ENCODE results near the gene ITPRIPL1.
"Not testable (repeated sequence)": the region's sequence is repeated elsewhere in the genome, so short reads cannot be mapped to it uniquely, and the experiment has no call there.

The ITPRIPL1 gene

DNA sequence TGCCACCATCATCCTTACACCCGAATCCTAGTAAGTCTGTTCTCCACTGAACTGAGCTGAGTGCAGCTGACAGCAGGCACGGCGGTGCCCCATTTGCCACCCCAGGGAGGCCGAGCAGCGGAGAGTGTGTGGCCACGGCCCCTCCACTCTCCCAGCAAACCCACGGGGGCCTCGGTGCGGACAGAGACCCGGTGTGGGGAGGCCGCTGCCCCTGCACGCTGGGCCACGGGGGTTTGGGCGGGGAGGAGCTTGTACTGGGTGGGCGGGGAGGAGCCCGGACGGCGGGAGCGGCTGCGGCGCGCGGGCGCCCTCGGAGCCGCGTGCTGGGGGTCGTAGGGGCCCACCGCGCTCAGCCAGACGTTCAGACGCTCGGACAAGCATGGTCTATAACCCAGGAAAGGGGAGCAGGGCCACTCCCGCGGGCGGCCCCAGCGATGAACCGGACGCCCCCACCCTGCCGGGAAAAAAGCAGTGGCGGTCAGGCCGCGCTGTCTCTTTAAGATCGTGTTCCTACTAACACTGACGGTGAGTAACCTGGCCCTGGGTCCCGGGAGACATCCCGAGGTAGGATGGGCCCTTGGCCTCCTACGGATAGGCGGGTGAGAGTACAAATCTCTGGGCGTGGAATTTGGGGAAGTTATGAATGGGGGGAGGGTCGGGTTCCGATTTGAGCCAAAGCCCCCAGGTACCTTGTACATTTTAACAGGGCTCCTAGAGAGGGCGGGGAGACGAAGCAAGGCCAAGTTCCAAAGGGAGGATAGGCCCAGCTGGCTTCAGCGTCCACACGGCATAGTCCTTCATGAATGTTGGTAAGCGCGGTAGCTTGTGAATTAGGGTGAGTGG is at the start of gene ITPRIPL1:
ITPRIPL1 (plus strand) TSS at position 277 of the 843 bp plus-strand sequence; CDS start at position 800, 523 bp downstream.
- peak; percentile 27 to 30 for DNase-seq (ENCODE audit: low read depth in 2 of 2)

GRCh38 chr2:96276787-96277499 is 48.2 kb upstream of the ITPRIPL1 start:
- no peak for DNase-seq (ENCODE audit: low read depth in 2 of 2)

- no peak for DNase-seq (ENCODE audit: low read depth in 2 of 2)
Measured at GRCh38 chr2:96287273-96287856, 37.8 kb upstream of the ITPRIPL1 start.

GRCh38 chr2:96291751-96292150 is 33.4 kb upstream of the ITPRIPL1 start:
- no peak for DNase-seq (ENCODE audit: low read depth in 2 of 2)

- DNase-seq (ENCODE audit: low read depth in 2 of 2), result not testable (repeated sequence)
Measured at GRCh38 chr2:96294271-96294670, 30.8 kb upstream of the ITPRIPL1 start.

- DNase-seq (ENCODE audit: low read depth in 2 of 2), result no peak
Measured at GRCh38 chr2:96296925-96297324, 28.2 kb upstream of the ITPRIPL1 start.

DNA sequence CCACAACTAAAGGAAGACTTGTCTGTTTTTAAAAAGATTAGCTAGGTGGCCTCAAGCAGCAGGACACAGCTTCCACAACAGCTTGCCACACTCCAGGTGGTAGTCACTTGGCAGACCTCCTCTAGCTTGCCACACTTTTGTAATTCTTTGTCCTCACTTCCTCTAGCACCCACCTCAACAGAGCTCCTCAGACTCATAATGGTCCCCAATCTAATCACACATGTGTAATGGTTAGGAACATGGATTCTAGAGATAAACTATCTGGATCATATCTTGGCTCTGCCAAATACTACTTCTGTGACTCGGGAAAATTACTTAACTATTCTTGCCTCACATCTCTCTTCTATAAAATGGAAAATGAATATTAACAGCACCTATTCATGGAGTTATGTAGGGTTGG is 23.3 kb upstream of the ITPRIPL1 start:
- no peak for DNase-seq (ENCODE audit: low read depth in 2 of 2)

GRCh38 chr2:96304606-96305005 is 20.5 kb upstream of the ITPRIPL1 start:
- DNase-seq (ENCODE audit: low read depth in 2 of 2), result no peak

- DNase-seq (ENCODE audit: low read depth in 2 of 2), result peak; percentile 86 to 90
Measured at GRCh38 chr2:96305091-96305978, 19.8 kb upstream of the ITPRIPL1 start, which contains the start of gene SNRNP200. TSS of gene SNRNP200 (minus strand) at chr2:96305546. CDS start at chr2:96305437, 109 bp downstream.

- no peak for DNase-seq (ENCODE audit: low read depth in 2 of 2)
Measured at GRCh38 chr2:96305979-96306308, 19.2 kb upstream of the ITPRIPL1 start.

DNA sequence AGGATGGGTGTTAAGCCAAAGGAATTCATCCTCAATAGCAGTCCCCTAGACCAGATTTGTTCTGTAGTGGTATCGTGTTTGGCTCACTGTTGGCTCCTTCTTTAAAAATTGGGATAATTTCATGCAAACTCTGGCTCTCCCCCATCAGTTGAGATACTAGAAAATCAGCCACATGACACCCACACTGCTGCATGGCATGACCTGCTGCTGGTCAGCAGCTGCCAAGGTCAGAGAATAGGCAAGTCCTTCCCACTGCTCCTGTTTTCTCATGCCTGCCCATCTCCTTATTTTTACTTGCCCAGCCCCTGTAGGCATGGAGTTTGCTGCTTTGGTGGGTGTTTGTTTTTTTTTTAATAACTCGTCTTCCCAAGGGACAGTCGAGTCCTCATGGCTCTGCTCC is 18.7 kb upstream of the ITPRIPL1 start:
- DNase-seq (ENCODE audit: low read depth in 2 of 2), result no peak

GRCh38 chr2:96308248-96308647 is 16.9 kb upstream of the ITPRIPL1 start:
- no peak for DNase-seq (ENCODE audit: low read depth in 2 of 2)

DNA sequence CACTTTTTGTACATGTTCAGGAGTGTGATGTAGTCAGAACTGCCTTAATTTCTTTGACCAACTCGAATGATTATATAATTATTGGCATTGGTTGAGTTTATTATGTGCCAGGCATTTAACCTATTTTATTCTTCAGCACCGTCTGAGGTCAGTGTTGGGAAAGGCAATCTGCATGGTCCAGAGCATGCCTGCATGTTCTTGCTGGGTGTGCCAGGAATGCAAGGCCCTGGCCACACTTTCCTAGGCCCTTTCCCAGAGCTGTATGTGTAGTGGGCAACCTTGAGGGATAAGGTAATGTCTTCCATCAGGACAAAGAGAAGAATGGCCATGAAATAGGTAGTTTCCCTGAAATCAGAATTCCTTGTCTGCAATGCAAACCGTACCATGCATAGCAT is 10.1 kb upstream of the ITPRIPL1 start:
- no peak for DNase-seq (ENCODE audit: low read depth in 2 of 2)

- DNase-seq (ENCODE audit: low read depth in 2 of 2), result no peak
Measured at GRCh38 chr2:96315400-96316071, 9.6 kb upstream of the ITPRIPL1 start.

DNA sequence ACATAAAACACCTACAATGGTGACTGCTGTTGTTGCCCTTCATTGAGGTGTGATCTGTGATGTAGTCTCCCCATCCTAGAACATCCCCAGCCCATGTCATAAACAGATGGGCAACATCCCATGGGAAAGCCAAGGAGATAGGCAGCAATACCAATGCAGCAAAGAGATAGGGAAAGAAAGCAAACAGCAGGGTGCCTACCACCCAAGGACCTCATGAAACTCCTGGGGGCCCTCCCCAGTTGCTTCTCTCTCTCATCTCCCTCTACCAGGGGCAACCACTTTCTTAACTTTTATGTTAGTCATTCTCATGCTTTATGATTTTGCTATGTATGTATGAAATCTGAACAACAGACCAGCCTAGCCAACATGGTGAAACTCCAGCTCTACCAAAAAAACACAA is 8.1 kb upstream of the ITPRIPL1 start:
- no peak for DNase-seq (ENCODE audit: low read depth in 2 of 2)

DNA sequence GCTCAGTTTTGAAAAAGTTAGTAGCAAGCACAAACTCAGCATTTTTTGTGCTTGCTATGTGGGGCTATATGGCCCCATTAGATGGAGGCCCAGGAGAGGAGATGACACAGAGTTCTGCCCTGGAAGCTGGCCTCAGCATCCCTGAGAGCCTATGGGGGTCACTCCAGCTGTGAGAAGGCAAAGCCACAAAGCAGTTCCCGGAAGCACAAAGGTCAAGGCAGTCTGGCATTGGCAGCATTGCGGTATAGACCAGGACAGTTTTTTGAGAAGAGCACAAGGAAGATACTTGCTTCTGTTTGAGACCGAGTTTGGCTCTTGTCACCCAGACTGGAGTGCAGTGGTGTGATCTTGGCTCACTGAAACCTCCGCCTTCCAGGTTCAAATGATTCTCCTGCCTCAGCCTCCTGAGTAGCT is 7.5 kb upstream of the ITPRIPL1 start:
- no peak for DNase-seq (ENCODE audit: low read depth in 2 of 2)

- DNase-seq (ENCODE audit: low read depth in 2 of 2), result no peak
Measured at GRCh38 chr2:96318723-96319122, 6.4 kb upstream of the ITPRIPL1 start.

DNA sequence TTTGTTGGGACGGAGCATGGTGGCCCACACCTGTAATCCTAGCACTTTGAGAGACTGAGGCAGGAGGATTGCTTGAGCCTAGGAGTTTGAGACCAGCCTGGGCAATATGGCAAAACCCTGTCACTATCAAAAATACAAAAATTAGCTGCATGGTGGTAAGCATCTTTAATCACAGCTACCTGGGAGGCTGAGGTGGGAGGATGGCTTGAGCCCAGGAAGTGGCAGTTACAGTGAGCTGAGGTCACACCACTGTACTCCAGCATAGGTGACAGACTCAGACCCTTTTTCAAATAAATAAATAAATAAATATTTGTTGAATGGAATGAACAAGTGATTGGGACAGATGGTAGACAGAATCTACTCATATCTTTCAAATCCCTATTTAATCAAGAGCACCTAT is 5.7 kb upstream of the ITPRIPL1 start:
- no peak for DNase-seq (ENCODE audit: low read depth in 2 of 2)

GRCh38 chr2:96320326-96320725 is 4.8 kb upstream of the ITPRIPL1 start:
- DNase-seq (ENCODE audit: low read depth in 2 of 2), result no peak

DNA sequence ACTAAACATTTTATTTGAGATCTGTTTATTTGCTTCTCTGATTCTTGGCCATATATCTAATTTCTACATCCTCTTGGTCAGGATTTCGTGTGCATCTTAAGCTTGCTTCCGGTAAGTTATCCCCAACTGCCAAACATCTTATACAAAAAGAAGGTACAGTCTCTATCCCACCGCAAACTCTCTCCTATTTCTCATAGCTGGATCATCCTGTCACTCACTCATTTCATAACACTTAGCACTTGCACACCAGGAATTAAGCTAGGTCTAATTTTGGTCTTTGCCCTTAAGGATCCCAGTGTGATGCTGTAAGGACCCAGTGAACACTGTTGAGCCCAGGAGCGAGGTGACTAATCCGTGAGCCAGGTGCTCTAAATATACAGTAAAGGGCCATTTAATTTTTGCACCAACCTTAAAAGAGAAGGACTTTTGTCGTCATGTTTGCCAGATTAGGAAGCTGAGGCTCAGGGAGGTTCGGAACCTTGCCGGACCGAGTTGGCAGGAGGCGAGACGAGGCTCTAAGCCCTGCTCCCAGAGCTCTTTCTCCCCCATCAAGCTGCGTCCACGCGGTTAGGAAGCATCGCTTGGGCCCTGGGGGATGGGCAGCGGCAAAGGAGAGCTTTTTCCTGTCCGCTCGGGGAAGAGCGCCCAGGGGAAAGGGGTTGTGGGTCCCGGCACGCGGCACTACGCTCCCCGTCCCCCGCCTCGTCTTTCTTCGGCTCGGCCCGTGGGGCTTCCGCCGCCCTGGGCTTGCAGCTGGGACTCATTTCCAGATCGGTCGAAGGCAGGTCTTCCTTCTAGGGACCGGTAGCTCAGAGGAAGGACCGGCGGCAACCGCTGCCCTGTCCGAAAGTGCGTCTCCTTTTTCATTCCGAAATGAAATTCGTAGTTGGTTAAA is 4.1 kb upstream of the ITPRIPL1 start:
- DNase-seq (ENCODE audit: low read depth in 2 of 2), result peak in 1 of 2 donors; percentile 19

Data from stimulated activated CD8-positive, alpha-beta memory T cell treated with anti-CD3 and anti-CD28 coated beads, Interleukin-2, amount 100 ng/mL, for 48 hours (primary cell).